HG03565 (cell line): ENCODE results near the gene TP53.

ENCODE experiments used
- ATAC-seq: cut with Tn5 transposase; IDR thresholded peaks from one replicate; pipeline ENCODE4 v1.9.1; 2021; ENCODE audit warnings: mild to moderate bottlenecking, moderate library complexity; ENCODE audit not compliant: unreplicated experiment

TP53 gene

DNA sequence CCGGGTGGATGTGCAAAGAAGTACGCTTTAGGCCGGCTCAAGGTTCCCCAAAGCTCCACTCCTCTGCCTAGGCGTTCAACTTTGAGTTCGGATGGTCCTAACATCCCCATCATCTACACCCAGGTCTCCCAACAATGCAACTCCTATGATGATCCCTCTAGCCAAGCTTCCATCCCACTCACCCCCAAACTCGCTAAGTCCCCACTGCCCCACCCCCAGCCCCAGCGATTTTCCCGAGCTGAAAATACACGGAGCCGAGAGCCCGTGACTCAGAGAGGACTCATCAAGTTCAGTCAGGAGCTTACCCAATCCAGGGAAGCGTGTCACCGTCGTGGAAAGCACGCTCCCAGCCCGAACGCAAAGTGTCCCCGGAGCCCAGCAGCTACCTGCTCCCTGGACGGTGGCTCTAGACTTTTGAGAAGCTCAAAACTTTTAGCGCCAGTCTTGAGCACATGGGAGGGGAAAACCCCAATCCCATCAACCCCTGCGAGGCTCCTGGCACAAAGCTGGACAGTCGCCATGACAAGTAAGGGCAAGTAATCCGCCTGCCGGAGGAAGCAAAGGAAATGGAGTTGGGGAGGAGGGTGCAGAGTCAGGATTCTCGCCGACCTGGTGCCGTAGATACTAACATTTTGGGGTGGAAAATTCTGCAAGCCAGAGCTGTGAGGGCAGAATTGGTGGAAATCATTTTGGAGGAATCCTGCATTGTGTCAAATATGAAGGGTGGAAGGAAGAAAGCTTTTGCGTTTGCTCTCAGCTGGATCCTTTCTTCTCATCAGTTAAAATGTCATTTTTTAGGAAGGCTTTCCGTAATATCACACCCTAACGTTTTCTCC is at the start of gene TP53:
TP53 (minus strand) TSS at position 419 of the 836 bp plus-strand sequence. CDS start 10,896 bp downstream, outside the sequence.
- peak; percentile 30 for ATAC-seq

DNA sequence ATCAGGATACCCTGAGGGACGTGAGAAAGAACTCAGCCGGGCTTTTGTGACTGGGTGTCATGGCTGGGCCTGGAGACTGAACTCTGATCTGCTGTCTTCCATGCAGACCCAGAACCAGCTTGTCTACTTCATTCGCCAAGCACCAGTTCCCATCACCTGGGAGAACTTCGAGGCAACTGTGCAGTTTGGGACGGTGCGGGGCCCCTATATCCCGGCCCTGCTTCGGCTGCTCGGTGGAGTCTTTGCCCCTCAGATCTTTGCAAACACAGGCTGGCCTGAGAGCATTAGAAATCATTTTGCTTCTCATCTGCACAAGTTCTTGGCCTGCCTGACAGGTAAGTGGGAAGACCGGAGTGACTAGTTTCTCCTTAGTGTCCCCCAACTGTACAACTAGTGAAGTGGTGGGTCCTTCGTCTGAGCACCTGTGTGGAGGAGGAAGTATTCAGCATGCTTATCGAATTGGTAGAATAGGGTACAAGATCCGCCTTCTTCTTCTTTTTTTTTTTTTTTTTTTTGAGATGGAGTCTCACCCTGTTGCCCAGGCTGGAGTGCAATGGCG is 45.8 kb upstream of the TP53 start:
- ATAC-seq = no peak

DNA sequence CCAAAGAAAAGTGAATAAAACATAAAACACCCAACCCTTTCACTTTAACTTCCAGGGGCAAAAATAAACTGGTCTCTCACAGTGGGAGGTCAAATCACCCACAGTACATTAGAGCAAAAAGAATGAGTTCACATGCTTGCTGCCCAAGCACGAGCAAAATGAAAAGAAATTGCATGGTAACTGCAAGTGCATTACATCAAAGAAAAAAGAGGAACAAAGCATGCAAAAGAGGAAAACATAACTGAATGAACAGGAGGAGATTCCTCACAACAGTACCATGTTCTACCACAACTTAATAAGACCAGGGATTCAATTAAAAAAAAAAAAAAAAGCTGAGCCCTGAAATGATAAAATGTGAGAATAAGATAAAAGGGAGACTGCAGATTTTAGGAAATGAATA is 42.5 kb upstream of the TP53 start:
- no peak for ATAC-seq

DNA sequence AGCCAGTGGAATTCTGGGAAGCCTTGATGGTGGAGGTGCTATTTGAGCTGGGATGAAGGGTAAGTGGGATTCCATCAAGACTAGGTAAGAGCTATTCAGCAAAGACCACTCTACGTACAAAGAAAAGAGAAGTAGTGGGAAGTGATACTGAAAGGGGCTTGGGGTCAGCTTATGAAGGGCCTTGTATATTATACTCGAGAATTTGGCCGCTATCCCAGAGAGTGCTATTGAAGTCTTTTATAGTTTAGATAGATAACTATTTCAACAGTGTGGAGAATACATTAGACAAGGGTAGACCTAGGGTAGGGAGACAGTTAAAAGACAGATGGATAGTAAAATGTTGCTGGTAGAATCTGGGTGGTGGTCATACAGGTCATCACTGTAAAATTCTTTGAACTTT is 40.6 kb upstream of the TP53 start:
- no peak for ATAC-seq

DNA sequence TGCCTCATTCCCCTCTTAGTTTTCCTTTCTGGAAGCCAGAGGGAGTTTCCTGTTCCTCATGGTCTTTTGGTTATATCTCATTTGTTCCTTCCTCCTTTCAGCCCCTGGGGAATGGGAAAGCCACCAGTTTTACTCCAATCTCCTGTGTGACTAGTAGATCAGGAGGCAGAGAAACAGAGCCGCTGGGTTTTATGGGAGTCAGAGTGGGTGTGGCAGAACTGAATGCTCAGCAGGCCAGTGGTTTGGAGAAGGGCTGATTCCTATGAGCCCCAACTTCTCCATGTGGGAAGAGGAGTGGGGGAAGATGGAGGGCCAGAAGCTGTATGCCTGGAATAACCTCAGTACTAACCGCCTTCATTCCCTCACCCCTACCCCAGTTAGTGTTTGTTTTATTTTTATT is 34.3 kb upstream of the TP53 start:
- no peak for ATAC-seq

DNA sequence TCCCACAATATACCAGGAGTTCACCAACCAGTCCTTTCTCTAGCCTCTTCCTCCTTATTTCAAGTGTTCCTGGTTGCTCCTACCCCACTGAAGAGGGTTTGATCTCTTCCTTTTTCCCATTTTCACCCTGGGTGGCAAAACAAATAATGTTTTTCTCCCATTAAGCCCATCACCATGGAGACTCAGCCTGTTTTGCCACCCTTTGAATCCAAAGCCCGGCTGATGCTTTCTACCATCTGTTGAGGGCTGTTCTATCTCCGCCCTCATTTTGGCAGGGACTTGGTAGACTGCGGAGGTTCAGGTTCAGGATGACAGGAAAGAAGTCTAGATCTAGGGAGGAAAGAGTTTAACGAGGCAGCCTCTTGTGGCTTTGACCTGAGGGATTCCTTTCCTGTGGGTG is 32.8 kb upstream of the TP53 start:
- no peak for ATAC-seq

DNA sequence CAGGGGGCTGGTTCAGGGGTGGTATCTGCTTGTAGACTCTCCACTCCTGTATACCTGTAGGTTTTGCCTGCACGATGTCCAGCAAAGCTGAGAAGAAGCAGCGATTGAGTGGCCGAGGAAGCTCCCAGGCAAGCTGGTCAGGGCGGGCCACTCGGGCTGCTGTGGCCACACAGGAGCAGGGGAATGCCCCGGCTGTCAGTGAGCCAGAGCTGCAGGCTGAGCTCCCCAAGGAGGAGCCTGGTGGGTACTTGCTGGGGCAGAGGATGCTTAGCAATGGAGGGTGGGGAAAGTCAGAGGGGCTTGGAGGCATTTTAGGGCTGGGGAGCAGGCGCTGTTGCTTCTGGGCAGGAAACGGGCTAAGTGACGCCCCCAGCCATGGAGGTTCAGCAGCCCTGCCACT is 32.4 kb upstream of the TP53 start:
- no peak for ATAC-seq

DNA sequence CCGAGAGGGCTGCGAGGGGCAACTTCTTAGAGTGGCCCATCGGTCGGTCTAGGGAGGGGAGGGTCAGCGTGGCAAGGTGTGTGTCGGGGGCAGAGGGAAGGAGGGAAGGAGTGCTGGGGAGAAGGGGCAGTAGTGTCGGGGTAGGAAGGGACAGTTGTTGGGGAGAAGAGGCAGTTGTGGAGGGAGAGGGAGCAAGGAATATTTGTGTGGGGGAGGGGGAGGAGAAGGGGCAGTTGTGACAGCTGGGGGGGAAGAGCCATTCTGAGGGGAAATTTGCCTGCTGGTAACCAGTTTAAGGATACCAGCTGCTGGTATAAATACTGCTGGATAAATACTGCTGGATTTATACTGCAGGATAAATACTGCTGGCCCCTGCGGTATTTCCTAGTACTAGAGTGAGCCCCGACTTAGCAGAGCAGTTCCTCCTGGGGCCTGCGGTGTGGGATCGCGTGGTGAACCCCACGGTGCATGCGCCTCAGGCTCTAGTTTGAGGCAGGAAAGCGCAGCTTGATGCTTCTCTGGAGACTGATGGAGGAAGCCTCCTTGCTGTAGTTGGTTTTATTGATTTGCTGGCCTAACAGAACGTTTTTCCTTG is 30.6 kb upstream of the TP53 start:
- no peak for ATAC-seq

DNA sequence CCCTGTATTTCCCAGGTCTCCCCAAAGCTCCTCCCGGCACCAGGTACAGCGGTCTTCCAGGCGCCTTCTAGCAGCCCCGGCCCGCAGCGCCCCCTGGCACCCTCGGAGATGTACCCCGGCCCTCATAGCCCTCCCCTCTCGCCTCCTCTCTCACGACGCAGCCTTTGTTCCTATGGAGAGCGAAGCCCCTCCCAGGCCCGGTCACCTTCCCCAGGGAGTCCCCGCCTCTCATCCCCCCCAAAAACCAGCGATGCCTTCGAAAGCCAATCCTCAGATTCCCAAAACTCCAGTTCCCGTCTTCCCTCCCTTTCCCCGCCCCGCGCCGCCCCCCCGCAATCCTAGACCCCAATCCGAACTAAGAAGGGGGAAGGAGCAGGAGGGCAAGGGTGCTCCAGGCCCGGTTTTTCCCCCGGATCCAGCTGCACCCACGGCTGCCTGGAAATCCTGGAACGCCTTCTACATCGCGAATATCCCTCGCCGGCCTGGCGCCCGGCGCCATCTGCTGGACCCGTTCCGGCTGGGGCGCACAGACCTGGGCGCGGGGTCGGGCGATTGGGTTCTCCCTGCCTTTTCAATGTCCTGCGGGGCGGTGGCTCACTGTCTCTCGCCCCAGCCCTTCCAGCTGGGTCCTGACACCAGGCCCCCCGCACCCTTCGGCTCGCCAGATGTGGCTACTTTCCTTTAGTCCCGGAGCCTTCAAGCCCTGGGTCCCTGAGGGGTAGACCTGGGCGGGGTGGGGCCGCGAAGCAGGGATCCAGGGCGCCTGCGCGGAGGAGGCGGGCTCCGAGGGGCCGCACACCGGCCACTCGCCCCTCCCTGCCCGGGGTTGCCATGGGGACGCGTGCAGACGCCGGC is 29.8 kb upstream of the TP53 start, which contains the start of gene DNAH2:
DNAH2 (plus strand) TSS at position 844 of the 855 bp plus-strand sequence. CDS start 1,991 bp downstream, outside the sequence.
- ATAC-seq = no peak

DNA sequence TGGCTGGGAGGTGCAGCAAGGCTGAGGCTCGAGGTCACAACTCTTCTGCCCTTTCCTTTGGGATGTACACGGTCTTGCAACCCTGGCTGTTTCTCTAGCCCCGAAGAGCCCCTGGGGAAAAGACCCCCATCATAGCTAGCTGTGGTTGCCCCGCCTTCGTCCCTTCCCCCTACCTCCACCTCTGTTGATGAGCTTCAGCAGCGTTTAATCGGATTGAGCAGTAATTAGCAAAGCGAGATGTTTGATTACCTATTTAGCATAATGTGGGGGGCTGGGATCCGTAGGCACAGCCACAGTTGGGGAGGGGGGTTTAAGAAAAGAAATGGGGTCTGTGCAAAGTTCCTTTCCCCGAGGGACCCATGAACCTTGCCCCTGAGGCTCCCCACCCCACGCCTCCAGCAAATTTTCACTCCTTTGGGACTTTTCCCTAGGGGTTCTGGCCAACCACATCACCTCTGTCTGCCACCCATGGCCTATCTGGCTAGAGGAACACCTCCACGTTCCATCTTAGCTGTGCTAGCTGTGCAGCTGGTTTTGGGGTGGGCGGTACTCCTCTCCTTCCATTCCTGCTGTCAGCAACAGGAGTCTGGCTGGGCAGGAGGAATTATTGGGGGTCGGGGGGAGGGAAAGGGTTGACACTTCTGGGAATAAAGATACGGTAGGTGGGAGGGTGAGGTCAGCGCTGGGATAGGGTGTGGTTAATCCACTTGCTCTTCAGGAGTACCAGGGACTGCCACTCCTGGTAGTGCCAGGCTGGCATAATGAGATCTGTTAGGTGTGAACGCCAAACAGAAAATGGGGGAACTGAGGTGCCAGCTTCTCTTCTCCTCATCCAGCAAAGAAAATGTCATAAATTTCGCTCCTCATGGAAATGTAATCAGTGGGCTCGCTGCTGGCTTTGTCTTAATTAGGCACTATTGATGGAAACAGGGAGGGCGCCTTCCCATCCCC is 28.9 kb upstream of the TP53 start:
- ATAC-seq = no peak

DNA sequence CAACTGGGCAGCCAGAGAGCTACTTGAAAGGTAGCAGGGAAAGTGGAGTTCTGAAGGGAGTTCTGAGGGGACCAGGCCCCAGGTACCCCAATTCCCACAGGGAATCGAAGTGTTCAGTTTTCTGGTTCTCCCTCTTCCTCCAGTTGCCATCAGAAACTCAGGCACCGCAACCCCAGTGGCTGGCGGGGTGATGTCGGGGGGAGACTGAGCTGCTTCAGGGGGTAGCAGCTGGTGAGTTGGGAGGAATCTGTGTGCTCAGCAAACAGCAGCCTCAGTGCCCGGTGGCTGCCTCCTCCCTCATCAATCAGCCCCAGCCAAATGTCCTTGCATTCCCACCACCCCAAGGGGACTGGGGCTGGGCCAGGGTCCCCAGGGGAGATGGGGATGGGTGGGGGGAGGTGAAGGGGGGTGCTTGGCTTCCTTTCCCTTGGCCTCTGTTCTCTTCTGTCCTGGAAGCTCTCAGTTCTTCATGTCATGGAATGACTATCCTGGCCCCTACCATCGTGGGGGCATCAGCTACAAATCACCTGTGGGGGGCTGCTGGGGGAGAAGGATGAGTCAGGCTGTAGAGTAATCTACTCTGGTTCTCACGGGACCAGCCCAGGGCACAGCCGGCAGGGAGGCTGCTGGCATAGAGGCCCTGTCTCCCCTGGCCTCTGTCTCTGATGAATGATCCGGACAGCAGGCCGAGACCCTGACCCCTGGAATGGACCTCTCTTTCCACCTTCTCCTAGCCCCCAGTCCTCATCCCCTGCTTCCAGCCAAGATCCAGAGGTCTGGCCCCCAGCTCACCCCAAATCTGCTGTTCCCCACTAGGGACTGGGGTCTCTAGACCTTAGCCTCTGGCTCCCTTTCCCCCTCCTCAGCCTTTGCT is 27.7 kb upstream of the TP53 start:
- no peak for ATAC-seq

DNA sequence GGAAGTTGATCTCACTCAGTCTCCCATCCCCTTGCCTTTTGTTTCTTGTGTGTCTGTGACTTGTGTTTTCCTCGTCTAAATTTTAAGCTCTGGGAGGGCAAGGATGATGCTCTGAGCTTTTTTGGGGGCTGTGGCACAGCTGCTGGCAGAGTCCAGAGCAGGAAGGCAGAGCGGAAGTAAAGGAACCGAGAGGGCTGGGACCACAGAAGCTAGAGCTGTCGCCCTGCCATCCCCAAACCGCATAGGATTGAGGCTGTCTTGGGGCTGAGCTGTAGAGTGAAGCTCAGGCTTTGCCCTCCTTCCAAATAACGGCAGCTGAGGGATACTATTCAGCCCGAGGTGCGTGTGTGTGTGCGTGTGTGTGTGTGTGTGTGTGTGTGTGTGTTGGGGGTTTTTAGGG is 26.5 kb upstream of the TP53 start:
- ATAC-seq = no peak

DNA sequence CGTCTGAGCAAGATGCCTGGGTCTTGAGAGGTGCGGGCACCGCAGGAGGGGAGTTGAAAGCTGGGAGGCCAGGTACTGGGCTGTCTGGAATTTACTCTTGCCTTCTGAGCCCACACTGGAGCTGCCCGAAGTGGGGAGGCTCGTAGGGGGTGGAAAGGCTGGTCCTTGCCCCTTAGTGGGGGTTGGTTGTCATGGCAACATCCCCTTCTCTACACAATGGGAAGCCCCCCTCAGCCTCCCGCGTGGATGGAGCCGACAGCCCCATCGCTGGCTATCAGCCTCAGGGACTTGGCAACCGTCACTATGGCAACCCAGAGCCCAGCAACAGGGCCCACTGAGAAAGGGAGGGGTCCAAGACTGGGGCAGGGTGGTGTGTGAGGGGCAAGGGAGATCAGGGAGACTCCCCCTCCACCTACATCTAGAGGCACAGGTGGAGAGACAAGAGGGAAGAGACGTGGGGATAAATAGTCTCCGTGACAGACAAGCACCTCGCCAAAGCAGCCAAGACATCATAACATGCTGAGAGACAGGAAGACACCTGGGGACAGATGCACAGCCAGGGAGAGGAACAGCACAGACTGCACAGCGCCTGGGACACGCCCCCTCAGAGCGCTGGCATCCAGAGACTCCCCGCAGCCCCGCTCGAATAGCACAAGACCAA is 25.0 kb upstream of the TP53 start:
- ATAC-seq = no peak

DNA sequence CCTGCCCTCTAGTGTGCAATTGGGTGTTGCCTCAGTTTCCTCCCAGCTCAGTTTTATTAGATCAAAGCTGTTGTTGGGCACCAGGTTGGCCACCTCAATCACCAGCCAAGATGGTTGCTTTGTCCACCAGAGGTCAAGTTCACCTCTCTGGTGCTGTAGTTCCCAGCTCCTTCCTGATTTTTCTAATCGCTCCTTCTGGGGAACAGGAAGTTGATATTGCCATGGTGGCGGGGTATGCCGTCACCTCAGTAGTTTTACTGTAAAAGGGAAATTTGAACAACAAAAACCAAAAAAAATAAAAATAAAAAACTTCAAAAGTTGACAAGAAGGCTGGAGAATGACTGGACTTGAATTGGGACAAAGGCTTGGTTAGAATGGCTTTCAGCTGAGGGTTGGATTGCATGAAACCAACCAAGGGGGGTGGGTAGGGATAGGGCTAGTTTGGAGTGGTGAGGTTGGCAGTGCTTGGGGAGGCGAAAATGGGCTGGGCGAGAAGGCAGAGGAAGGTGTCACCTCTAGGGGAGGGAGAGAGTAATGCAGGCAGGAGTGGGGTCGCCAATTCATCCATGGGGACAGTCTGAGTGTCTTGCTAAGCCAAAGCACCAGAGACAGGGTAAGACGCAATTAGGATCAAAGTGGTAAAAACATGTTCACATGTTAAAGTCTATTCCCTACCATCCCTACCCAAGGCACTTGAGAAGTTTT is 23.9 kb upstream of the TP53 start:
- no peak for ATAC-seq

DNA sequence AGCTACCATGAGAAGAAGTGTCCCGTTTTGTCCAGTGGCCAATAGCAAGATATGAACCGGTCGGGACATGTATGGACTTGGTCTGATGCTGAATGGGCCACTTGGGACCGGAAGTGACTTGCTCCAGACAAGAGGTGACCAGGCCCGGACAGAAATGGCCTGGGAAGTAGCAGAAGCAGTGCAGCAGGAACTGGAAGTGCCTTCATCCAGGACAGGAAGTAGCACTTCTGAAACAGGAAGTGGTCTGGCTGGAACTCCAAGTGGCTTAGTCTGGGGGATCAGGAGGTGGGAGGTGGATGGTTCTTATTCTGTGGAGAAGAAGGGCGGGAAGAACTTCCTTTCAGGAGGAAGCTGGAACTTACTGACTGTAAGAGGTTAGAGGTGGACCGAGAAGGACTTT is 23.0 kb upstream of the TP53 start:
- ATAC-seq = no peak

DNA sequence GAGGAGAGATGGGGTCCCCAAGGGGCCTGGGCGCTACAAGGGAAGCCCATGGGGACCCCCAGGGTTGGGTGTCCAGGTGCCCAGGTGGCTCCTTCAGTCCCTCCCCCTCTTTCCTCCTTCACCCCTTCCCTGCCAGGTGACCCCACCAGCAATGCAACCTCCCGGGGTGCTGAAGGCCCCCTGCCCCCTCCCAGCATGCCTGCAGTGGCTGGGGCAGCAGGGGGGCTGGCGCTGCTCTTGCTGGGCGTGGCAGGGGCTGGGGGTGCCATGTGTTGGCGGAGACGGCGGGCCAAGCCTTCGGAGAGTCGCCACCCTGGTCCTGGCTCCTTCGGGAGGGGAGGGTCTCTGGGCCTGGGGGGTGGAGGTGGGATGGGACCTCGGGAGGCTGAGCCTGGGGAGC is 21.7 kb upstream of the TP53 start:
- no peak for ATAC-seq

DNA sequence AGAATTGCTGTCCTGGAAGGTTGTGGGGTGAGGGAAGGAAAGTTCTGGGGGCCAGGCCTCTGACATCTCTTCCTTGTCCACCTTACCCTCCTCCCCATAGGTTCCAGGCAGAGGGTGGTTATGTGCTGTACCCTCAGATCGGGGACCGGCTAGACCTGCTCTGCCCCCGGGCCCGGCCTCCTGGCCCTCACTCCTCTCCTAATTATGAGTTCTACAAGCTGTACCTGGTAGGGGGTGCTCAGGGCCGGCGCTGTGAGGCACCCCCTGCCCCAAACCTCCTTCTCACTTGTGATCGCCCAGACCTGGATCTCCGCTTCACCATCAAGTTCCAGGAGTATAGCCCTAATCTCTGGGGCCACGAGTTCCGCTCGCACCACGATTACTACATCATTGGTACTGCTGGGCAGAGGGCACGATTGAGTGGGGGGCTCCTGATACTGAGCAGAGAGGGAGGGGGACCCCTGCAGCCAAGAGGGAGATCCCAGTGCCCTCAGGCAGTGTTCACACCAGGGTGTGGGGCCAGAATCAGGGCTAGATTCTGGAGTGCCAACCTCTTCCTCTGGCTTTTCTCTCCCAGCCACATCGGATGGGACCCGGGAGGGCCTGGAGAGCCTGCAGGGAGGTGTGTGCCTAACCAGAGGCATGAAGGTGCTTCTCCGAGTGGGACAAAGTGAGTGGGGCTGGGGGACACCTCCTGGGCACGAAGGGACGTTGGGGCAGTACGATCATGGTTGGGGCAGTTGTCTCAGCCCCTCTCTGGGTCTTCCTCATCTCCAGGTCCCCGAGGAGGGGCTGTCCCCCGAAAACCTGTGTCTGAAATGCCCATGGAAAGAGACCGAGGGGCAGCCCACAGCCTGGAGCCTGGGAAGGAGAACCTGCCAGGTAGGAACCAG is 20.8 kb upstream of the TP53 start:
- ATAC-seq = no peak
